Immature natural killer cell (primary cell): ENCODE results near the gene ALDH8A1. TPM values are rescaled to one million over a fixed set of nuclear protein-coding genes. Genes with fewer than 3 reads are reported as not detected.

Experiments
- polyA plus RNA-seq, 3 donors: library from polyadenylated mRNA; unstranded; fragments of 300-500 nt; fragmentation: Illumina TruSeq; gene quantifications; one replicate each; pipeline ENCODE4 v1.2.3, GENCODE V29; 2021

Gene ALDH8A1
- polyA plus RNA-seq, 3 donors from 2014 or later, result 0.10 TPM; not detected in 2

Other genes starting within 250 kb of the ALDH8A1 start
- gene HBS1L, start 104.7 kb upstream of the ALDH8A1 start, polyA plus RNA-seq, result 10 to 100 TPM; 29.0 to 38.7 (median 32.4) TPM
- gene MYB, start 231.2 kb upstream of the ALDH8A1 start, polyA plus RNA-seq, result under 1 TPM in 1 of 3 donors, not detected in 2; 0.24 TPM